Activated T-cell treated with anti-CD3 and anti-CD28 coated beads, Interleukin-2, amount 50 U/mL, for 72 hours (primary cell): ENCODE results near the gene CD247. TPM values are rescaled to one million over a fixed set of nuclear protein-coding genes. Genes with fewer than 3 reads are reported as not detected.

ENCODE experiments used
- ATAC-seq, 2 donors: fragments of 150-1000 bp; cut with Tn5 transposase; replicated peaks in 1 of 2; 2 replicates each; pipeline ENCODE4 v1.10.0; 2021; ENCODE audit warnings: moderate library complexity in 2 of 2, mild to moderate bottlenecking in 1 of 2
- DNase-seq, 2 donors: peaks; one replicate each; pipeline ENCODE4 v3.0.0; 2021 to 2022; ENCODE audit warnings: mixed read lengths in 1 of 2
- H3K27ac Mint-ChIP-seq: one replicate; pipeline ENCODE4 v1.8.0; 2022; ENCODE audit warnings: mild to moderate bottlenecking, moderate library complexity, mixed read lengths
- H3K27me3 Mint-ChIP-seq: one replicate; pipeline ENCODE4 v1.8.0; 2022; ENCODE audit warnings: low read depth, mixed read lengths
- H3K36me3 Mint-ChIP-seq, 2 donors: one replicate each; pipeline ENCODE4 v1.8.0; 2022; ENCODE audit warnings: mixed read lengths in 2 of 2, mild to moderate bottlenecking in 1 of 2; ENCODE audit not compliant: insufficient read depth in 2 of 2
- H3K4me1 Mint-ChIP-seq: one replicate; pipeline ENCODE4 v1.8.0; 2022; ENCODE audit warnings: low read depth, mixed read lengths
- H3K4me3 Mint-ChIP-seq, 2 donors: one replicate each; pipeline ENCODE4 v1.8.0; 2022; ENCODE audit warnings: mild to moderate bottlenecking in 2 of 2, mixed read lengths in 2 of 2, moderate library complexity in 2 of 2
- H3K9me3 Mint-ChIP-seq, 2 donors: one replicate each; pipeline ENCODE4 v1.8.0; 2022; ENCODE audit warnings: mixed read lengths in 2 of 2
- total RNA-seq, 2 donors: library from RNA; stranded (reverse); gene quantifications; one replicate each; pipeline ENCODE4 v1.2.3, GENCODE V29; 2022

The CD247 gene
- total RNA-seq, 2 donors from 2014 or later, result 160 to 178 TPM

DNA sequence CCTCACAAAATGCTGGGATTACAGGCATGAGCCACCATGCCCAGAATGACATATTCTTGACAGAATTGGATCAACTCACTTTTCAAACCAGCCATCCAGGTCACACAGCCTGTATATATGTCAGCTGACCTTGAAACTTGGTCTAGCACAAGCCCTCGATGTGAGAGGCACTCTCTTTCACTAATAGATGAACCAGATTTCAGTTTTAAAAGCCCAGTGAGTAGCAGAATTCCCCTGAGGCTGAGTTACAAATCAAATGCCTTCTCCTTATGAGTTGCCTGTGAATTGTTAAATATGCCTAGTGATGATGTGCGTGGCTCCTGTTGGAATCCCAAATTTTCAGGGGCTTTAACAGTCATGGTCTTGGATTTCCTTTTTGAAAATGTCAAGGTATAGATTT is 88.7 kb downstream of the CD247 start:
- Mint-ChIP-seq H3K9me3 (no peaks in the 10 kb centered on the region), H3K27ac (peak overlapping the region; percentile 93), H3K27me3 (no peaks in the 10 kb centered on the region), H3K4me1 (peaks cover 16% of the 10 kb centered on the region), H3K36me3 (peaks cover 2 to 4% of the 10 kb centered on the region in 2 donors), H3K4me3 (no peak overlapping the region)
- DNase-seq (no peak), ATAC-seq (no peak)

- H3K4me3 Mint-ChIP-seq, result no peak overlapping the region
Observed at GRCh38 chr1:167428395-167428794, 89.9 kb downstream of the CD247 start.

DNA sequence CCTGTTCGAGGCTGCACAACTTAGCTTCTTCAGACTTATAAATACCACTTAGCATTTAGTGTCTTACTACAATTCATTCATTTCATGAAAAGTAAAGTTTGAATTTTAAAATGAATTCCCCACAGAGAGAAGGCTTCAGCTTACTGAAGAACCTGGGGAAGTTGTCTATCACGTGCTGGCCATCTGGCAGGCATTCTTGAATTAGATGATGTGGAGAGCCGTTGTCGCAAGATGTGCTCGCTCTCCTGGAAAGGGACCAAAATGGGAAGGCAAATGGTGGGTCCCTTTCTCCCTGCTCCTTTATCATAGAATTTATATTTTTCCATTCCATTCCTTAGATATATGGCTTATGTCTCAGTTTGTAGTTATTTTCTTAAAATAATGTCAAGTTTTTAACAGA is 90.5 kb downstream of the CD247 start:
- Mint-ChIP-seq H3K4me1 (peaks cover 16% of the 10 kb centered on the region), H3K9me3 (no peaks in the 10 kb centered on the region), H3K4me3 (no peak overlapping the region), H3K27me3 (no peaks in the 10 kb centered on the region), H3K27ac (peak overlapping the region; percentile 93), H3K36me3 (peaks cover 2 to 3% of the 10 kb centered on the region in 2 donors)
- DNase-seq (no peak), ATAC-seq (no peak)

More at GRCh38 chr1:167428395-167428794, 89.9 kb downstream of the CD247 start:
- Mint-ChIP-seq H3K27me3 (no peaks in the 10 kb centered on the region), H3K4me1 (peaks cover 16% of the 10 kb centered on the region), H3K27ac (peak overlapping the region; percentile 93), H3K36me3 (peaks cover 2 to 4% of the 10 kb centered on the region in 2 donors), H3K9me3 (no peaks in the 10 kb centered on the region)
- ATAC-seq (peak in 1 of 2 donors; percentile 55), DNase-seq (no peak)

DNA sequence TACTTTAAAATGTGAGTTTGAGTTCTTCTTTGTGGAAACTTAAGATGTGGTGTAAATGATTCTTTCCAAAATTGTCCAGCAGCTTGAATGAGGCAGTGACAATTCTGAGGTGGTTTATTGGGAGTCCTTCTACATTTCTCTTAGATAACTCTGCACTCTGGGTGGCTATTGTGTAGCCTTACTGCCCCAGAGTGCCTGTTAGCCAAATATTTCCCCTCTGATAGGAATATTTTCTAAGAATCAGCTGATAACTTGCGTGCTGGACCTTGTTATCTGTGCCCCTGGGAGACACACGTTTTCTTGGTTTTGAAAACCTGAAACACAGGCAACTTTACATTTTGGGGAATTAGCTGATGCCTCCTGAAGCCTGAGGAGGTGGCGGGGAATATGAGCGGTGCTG is 91.6 kb downstream of the CD247 start:
- Mint-ChIP-seq H3K4me3 (no peak overlapping the region), H3K27me3 (no peaks in the 10 kb centered on the region), H3K9me3 (no peaks in the 10 kb centered on the region), H3K27ac (peak overlapping the region; percentile 63), H3K4me1 (peaks cover 16% of the 10 kb centered on the region), H3K36me3 (peaks cover 0 to 2% of the 10 kb centered on the region in 2 donors)
- ATAC-seq, result no peak
- no peak for DNase-seq

DNA sequence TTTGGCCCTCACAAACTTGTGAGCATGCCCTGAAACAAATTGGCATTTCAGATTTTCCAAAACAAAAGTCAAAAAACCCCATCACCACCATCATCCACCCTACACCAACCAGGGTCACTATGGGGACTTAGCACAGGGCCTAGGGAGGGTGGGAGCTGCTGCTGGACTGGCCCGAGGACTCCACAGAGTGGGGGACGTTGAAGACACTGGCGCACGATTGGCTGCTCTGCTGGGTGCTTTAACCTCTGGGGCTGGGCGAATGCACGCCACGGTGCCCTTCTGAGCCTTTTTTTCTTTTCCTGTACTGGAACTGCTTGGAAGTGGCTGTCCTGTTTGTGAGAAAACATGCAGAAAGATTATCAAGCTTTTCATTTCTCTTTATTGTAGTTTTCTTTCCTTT is 92.8 kb downstream of the CD247 start:
- no peak for DNase-seq
- Mint-ChIP-seq H3K4me3 (no peak overlapping the region), H3K36me3 (no peaks in the 10 kb centered on the region), H3K27ac (peak overlapping the region; percentile 72), H3K27me3 (no peaks in the 10 kb centered on the region), H3K4me1 (peaks cover 11% of the 10 kb centered on the region), H3K9me3 (no peaks in the 10 kb centered on the region)
- ATAC-seq, result peak in 1 of 2 donors; percentile 33

GRCh38 chr1:167423684-167424619 is 94.4 kb downstream of the CD247 start:
- Mint-ChIP-seq H3K4me3 (no peak overlapping the region), H3K27ac (peak overlapping the region; percentile 62), H3K4me1 (peaks cover 11% of the 10 kb centered on the region), H3K36me3 (no peaks in the 10 kb centered on the region), H3K27me3 (no peaks in the 10 kb centered on the region), H3K9me3 (no peaks in the 10 kb centered on the region)
- ATAC-seq (peak in 1 of 2 donors; percentile 22), DNase-seq (no peak)

GRCh38 chr1:167420510-167420909 is 97.8 kb downstream of the CD247 start:
- DNase-seq (no peak), ATAC-seq (no peak)
- Mint-ChIP-seq H3K4me1 (peaks cover 6% of the 10 kb centered on the region), H3K9me3 (no peaks in the 10 kb centered on the region), H3K27me3 (no peaks in the 10 kb centered on the region), H3K4me3 (no peak overlapping the region), H3K36me3 (peaks cover 2 to 3% of the 10 kb centered on the region in 2 donors), H3K27ac (peak overlapping the region; percentile 31)

DNA sequence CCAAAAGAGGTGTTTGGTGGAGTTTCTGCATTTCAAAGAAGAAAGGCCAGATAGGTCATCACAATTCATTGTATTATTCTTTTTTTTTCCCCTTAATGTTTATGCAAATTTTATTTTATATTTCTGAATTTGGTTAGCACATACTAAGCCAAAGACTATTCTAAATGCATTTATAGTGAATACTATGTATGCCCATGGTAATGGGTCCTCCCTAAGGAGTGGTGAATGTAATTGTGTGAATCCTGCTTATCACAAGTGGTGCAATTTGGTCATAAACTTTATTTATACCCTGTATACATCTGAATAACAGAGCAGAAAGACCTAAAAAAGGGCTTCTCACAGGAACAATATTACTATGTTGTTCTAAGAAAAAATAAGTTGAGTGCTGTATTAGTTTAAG is 99.1 kb downstream of the CD247 start:
- Mint-ChIP-seq H3K4me1 (peaks cover 12% of the 10 kb centered on the region), H3K27ac (peak overlapping the region; percentile 42), H3K36me3 (peaks cover 2 to 4% of the 10 kb centered on the region in 2 donors), H3K4me3 (no peak overlapping the region), H3K9me3 (no peaks in the 10 kb centered on the region), H3K27me3 (no peaks in the 10 kb centered on the region)
- no peak for ATAC-seq
- DNase-seq, result no peak

DNA sequence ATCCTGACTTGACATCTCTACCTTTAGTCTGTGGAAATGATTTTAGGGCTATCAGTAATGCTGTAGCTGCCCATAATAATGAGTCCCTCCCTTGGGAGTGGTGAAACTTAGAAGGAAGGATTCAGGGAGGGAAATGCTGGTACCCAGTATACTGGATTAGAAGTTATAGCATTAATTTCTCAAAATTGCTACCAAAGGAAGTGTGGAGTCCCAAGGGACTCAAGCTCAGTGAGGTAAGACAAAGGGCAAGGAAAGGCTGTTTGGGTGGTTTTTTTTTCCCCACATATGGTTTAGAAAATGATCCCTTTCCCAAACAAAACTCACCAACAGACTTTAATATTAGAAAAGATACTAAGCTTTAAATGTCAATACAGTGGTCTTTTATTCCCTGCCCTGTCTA is 99.9 kb downstream of the CD247 start:
- DNase-seq, result no peak
- Mint-ChIP-seq H3K4me3 (no peak overlapping the region), H3K27me3 (no peaks in the 10 kb centered on the region), H3K27ac (no peak overlapping the region), H3K4me1 (peaks cover 16% of the 10 kb centered on the region), H3K36me3 (peaks cover 2 to 4% of the 10 kb centered on the region in 2 donors), H3K9me3 (no peaks in the 10 kb centered on the region)
- no peak for ATAC-seq

DNA sequence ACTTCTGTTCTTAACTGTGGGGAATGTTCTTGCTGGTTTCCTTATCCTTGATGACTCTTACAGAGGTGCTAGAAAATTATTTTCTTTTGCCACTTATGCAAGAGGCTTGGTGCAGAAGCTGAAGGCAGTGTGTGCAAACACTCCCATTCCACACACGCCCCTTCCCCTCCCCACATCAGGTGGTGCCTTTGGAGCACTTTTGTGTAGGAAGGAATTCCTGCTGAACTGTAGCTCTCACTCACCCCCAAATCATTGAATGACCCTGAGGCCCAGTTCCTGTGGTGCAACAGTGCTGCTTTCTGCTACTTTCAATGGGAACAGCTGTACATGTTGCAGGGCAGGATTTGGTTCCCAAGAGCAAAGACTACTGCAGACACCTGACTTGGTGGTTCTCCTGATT is 101.8 kb downstream of the CD247 start:
- H3K36me3 Mint-ChIP-seq, result peaks cover 7 to 10% of the 10 kb centered on the region in 2 donors
- H3K9me3 Mint-ChIP-seq, result no peaks in the 10 kb centered on the region
- ATAC-seq (no peak), DNase-seq (no peak)
- peak overlapping the region; percentile 18 for H3K27ac Mint-ChIP-seq
- no peak overlapping the region for H3K4me3 Mint-ChIP-seq
- peaks cover 35% of the 10 kb centered on the region for H3K4me1 Mint-ChIP-seq
- no peaks in the 10 kb centered on the region for H3K27me3 Mint-ChIP-seq

DNA sequence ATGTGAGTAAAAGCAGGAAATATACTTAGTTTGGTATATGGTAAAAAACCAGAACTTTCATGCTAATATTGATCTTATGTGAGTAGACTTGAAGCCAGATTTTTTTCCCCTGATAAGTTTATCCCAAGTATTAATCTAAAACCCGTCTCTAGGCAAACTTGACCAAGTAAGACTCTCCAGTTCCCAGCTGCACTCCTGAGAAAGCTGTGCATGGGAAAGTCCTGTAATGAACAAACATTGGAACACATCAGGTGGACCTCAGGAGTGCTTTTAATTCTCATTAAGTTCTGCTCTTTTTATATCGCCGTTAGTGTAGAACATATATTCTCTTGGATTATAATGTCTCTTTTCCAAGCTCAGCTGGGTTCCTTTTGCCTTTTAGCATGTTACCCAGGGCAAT is 105.0 kb downstream of the CD247 start:
- no peak for ATAC-seq
- Mint-ChIP-seq H3K36me3 (peaks cover 7 to 10% of the 10 kb centered on the region in 2 donors), H3K9me3 (no peaks in the 10 kb centered on the region), H3K4me3 (peak overlapping the region in 1 of 2 donors; percentile 16), H3K4me1 (peaks cover 33% of the 10 kb centered on the region), H3K27ac (peak overlapping the region; percentile 43), H3K27me3 (no peaks in the 10 kb centered on the region)
- no peak for DNase-seq

- Mint-ChIP-seq H3K4me3 (peak overlapping the region in 1 of 2 donors; percentile 16), H3K27me3 (no peaks in the 10 kb centered on the region), H3K9me3 (no peaks in the 10 kb centered on the region), H3K4me1 (peaks cover 33% of the 10 kb centered on the region), H3K27ac (peak overlapping the region; percentile 40), H3K36me3 (peaks cover 7 to 10% of the 10 kb centered on the region in 2 donors)
- peak; percentile 45 to 57 for ATAC-seq
- no peak for DNase-seq
Observed at GRCh38 chr1:167412920-167413319, 105.4 kb downstream of the CD247 start.

- H3K36me3 Mint-ChIP-seq, result peaks cover 7 to 10% of the 10 kb centered on the region in 2 donors
- no peaks in the 10 kb centered on the region for H3K27me3 Mint-ChIP-seq
- peak overlapping the region; percentile 40 for H3K27ac Mint-ChIP-seq
- ATAC-seq, result peak; percentile 78 to 88
- H3K4me1 Mint-ChIP-seq, result peaks cover 33% of the 10 kb centered on the region
- peak; percentile 43 to 51 for DNase-seq
- H3K4me3 Mint-ChIP-seq, result peak overlapping the region; percentile 52 to 64
- H3K9me3 Mint-ChIP-seq, result no peaks in the 10 kb centered on the region
Observed at GRCh38 chr1:167412072-167412471, 106.3 kb downstream of the CD247 start.
